ENCODE results near the gene PRR5.
"Not testable (repeated sequence)": the region's sequence is repeated elsewhere in the genome, so short reads cannot be mapped to it uniquely, and the experiment has no call there.

The PRR5 gene

DNA sequence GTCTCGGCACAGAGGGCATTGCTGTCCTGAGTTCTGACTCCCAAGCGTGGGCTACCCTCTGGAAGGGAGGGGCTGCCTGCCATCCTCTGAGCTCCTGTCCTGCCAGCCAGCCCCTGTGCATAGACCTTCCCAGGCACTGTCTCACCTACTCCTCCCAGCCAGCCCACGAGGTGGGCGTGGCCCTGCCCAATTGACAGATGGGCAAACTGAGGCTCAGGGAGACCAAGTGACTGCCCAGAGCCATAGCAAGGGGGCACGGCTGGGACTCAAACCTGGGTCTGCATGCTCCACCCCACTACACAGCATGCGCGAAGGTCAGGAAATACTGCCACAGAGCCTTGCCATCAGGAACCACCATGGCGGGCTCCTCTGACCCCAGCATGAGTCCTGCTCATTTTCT, 29.4 kb upstream of the PRR5 start:
- no peak for DNase-seq (ENCODE audit: low read depth in 2 of 3, low spot score in 2 of 3)

- DNase-seq (ENCODE audit: low read depth in 2 of 3, low spot score in 2 of 3) = no peak
These were observed 28.6 kb upstream of the PRR5 start for GRCh38 chr22:44673406-44673805.

GRCh38 chr22:44676066-44676440, 26.0 kb upstream of the PRR5 start:
- DNase-seq (ENCODE audit: low read depth in 2 of 3, low spot score in 2 of 3) = not testable (repeated sequence)

DNA sequence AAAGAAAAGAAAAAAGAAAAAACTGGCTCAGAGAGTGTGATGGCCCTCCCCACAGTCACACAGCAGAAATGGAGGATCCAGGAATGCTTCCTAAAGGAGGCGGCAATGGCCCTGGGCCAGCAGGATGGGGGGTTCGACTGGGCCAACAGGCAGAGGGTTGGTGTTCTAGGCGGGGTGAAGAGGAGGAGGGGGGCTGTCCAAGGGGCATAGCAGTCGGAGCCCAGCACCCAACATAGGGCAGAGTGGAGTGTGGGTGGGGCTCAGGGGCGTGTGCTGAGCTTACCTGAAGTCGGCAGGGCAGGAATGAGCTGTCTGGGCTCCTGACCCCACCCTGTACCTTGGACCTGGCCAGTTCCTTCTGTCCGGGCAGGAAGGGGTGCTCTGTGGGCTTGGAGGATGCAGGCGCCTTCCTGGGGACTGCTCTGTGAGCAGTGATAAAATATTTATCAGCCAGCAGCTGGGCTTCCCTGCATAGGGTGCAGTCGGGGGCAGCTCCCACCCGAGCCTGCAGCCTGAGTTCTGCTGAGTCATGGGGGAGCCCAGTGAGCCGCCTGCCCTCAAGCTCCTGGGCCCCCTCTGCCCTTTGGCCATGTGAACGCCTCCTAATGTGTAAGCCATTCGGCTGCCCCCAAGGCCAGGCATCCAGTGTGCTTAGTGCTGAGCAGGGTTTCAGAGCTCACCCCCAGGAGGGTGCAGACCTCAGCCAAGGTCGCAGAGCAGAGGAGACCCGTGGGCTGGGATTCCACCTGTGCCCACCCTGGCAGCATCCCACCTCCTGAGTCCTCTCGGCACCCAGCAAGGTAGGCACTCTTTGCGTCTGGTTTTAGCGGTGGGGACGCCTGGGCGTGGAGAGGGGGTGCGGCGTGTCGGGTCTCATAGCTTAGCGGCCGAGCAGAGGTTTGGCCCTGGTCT, 25.3 kb upstream of the PRR5 start:
- DNase-seq (ENCODE audit: low read depth in 2 of 3, low spot score in 2 of 3) = no peak

GRCh38 chr22:44677353-44677840, 24.6 kb upstream of the PRR5 start:
- no peak for DNase-seq (ENCODE audit: low read depth in 2 of 3, low spot score in 2 of 3)

DNA sequence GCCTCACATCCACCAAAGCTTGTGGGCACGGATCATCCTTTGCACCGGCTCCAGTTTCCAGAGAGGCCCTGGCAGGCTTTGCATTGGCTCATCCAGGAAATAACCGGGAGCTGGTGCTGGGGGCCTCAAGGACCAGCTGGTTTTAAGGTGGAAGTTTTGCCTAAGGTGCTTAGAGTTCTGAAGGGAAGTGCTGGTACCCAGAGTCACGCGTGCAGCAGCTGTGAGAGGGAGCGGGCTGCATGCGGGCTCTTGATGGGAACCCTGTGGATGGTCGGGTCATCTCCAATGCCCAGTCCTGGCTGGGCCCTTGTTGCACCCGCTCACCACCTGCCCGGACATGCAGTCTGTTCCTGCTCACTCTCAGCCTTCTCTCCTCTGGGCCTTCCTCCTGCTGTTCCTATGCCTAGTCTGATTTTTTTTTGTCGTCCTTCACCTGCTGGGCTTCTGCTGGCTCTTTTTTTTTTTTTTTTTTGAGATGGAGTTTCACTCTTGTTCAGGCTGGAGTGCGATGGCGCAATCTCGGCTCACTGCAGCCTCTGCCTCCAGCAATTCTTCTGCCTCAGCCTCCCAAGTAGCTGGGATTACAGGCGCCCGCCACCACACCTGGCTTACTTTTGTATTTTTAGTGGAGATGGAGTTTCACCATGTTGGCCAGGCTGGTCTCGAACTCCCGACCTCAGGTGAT, 24.0 kb upstream of the PRR5 start:
- DNase-seq (ENCODE audit: low read depth in 2 of 3, low spot score in 2 of 3) = no peak

DNA sequence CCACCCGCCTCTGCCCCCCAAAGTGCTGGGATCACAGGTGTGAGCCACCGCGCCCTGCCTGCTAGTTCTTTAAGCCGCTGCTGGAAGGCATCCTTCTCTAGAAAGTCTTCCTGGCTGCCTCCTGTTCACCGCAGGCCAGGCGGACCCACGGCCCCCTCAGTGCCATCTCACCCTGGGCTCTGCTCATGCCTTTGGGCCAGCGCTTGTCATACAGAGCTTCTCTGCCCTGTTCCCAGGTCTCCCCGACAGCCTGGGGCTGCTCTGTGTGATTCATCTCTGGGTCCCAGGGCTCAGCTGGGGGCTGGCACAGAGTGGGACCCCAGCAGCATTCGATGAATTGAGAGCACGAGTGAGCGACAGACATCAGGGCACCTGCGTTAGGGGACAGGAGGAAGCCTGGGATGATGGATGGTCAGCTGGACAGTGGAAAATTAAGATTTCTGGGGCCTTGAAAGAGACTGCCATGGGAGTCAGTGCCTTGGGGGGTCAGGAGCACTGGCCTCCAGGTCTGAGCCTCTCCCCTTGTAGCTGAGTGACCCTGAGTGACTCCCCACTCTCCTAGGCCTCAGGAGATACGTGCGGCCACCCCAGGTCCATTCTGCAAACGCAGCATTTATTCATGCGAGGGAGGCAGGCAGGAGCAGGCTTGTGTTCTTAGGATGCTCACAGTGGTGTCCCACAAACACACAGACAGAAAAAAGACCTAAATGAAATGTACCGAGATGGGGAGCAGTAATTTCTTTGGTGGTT, 23.3 kb upstream of the PRR5 start:
- DNase-seq (ENCODE audit: low read depth in 2 of 3, low spot score in 2 of 3) = no peak

GRCh38 chr22:44679306-44679647, 22.7 kb upstream of the PRR5 start:
- not testable (repeated sequence) for DNase-seq (ENCODE audit: low read depth in 2 of 3, low spot score in 2 of 3)

GRCh38 chr22:44680058-44680457, 21.9 kb upstream of the PRR5 start:
- no peak for DNase-seq (ENCODE audit: low read depth in 2 of 3, low spot score in 2 of 3)

GRCh38 chr22:44680481-44680894, 21.5 kb upstream of the PRR5 start:
- no peak for DNase-seq (ENCODE audit: low read depth in 2 of 3, low spot score in 2 of 3)

DNA sequence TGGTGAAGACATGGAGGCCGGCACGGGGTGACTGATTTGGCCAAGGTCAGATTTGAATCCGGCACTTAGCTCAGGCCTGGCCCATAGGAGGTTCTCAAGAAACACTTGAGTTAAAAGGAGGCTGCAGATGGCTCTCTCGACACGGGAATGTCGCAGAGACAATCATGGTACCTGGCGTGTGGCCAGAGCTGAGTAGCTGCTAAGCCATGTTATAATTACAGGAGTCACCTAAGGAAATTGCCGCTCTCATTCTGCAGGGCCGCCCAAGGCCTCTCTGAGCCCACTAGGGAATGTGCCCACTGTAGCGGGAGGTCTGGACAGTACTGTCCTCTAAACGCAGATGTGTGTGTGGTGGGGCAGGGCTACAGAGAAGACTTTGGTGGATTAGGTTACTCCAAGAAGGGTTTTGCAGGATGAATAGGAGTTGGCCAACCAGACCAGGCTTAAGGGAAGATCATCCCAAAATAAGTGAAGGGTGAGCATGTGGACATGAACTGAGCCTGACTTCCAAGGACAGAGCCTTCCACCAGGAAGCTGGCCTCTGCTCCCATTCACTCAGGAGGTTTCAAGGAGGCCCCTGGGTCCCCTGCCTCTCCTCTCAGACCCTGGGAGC, 19.3 kb upstream of the PRR5 start:
- no peak for DNase-seq (ENCODE audit: low read depth in 2 of 3, low spot score in 2 of 3)

DNA sequence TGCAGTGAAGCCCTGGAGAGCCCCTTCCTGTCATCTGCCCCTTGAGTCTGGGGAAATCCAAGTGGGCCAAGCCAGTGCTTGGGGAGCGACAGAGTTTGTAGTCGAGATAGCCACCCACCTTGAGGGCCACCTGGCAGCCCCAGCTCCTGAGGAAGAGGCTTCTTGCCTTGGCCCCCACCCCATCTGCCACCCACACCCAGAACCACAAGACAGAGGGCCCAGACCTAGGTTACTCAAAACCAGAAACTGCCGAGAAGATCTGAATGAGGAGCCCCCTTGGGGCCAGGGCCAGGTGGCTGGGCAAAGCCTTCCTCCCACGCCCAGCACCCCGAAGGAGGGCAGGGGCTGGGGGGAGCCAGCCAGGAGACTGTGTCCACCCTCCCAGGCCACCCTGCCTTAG, 18.8 kb upstream of the PRR5 start:
- no peak for DNase-seq (ENCODE audit: low read depth in 2 of 3, low spot score in 2 of 3)

DNA sequence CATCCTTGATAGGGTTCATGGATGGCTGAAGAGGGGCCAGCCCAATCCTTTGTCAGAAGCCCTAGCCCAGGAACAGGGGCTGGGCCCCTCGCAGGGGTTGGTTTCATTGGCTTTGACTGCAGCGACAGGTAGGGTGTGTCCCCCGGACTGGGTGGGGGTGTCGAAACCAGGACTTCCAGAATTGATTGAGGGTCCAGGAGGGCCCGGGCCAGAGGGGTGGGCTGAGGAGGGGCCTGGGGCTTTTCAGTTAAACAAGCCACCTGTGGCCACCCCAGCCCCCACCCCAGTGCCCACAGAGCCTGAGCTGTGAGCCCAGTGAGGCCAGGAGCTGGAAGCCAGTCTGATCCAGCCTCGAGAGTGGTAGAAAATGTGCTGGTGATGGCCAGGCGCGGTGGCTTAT, 18.1 kb upstream of the PRR5 start:
- DNase-seq (ENCODE audit: low read depth in 2 of 3, low spot score in 2 of 3) = no peak

DNA sequence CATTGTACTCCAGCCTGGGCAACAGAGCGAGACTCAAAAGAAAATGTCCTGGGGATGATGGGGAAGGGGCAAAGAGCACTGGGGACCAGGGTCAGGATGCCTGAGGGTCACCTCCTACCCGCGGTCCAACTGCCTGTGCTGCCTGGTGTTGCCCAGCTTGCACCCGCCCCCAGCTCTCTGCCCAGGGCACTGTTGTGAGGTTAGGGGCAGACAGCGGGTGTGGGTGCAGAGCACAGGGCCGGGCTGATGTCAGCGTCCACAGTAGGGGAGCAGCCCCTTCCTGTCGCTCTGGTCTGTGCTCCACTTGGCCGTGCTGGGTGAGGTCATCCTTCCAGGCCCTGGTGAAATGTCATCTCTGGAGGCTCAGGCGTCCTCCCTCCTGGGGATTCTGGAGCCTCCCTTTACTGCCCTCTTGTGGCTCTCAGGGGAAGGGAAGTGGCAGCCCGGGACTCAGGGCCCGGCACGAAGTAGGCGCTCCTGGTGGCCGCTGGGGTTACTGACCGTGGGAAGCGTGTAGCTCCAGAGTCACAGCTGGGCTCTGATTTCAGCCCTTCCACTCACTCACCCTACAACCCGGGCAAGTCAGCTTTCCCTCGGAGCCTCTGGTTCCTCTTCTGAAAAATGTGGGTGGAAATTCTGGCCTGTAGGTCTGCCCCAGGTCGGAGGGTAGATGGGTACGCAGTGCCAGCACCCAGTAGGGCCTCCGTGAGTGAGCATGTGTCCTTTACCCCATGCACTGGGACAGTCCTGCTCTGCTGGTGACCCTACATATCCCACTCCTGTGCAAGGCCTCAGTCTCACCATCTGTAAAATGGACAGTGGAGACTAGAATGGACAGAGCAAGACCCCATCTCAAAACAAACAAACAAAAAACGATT, 17.3 kb upstream of the PRR5 start:
- peak; percentile 64 to 71 (median 69) for DNase-seq (ENCODE audit: low read depth in 2 of 3, low spot score in 2 of 3)

GRCh38 chr22:44685384-44686056, 16.5 kb upstream of the PRR5 start:
- peak; percentile 38 to 66 (median 64) for DNase-seq (ENCODE audit: low read depth in 2 of 3, low spot score in 2 of 3)

DNA sequence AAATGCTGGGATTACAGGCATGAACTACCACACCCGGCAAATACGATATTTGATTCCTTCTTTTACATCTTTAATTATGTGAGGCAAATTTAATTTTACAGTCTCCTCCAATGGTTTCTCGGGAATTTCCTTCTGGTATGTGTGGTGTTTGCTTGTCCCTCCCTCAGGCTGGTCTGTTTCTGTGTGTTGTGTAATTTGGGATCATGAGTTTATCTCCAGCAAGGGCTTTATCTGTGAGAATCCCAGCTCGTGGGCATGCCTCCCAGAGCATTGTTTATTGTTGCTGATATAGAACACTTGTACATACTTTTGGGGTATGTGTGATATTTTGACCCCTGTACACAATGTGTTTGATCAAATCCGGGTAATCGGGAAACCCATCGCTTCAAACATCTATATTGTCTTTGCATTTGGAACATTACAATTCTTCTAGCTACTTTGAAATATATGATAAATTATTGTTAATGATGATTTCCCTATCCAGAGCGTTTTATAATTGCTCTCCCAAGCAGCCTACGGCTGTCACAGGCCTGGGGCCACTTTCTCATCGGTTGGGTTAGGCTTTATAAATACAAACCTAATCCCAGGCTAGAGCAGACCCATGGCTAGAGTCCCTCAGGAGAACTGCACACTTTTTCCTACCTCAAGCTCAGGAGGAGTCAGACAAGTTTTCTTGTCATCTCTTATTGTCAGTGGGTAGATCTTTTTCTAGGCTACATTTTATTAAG, 15.0 kb upstream of the PRR5 start:
- no peak for DNase-seq (ENCODE audit: low read depth in 2 of 3, low spot score in 2 of 3)

GRCh38 chr22:44689173-44689572, 12.8 kb upstream of the PRR5 start:
- no peak for DNase-seq (ENCODE audit: low read depth in 2 of 3, low spot score in 2 of 3)

GRCh38 chr22:44689915-44690524, 12.0 kb upstream of the PRR5 start:
- DNase-seq (ENCODE audit: low read depth in 2 of 3, low spot score in 2 of 3) = no peak

All from activated CD8-positive, alpha-beta memory T cell treated with anti-CD3 and anti-CD28 coated beads for 48 hours (primary cell).